IMR-90 (cell line): ENCODE measurements around the gene CYSTM1. TPM values are rescaled to one million over a fixed set of nuclear protein-coding genes. Genes with fewer than 3 reads are reported as not detected.

Experiments
- ATAC-seq: fragments of 200-7000 bp; cut with Tn5 transposase; 2 replicates; pipeline ENCODE4 v1.9.1; 2020; ENCODE audit warnings: low read depth, mild to moderate bottlenecking, moderate library complexity
- BruUV-seq: library from RNA; stranded (reverse); fragments of 400-500 nt; replicated peaks from 2 replicates; lab custom pipeline; 2021; lab: Mats Ljungman, UMichigan
- CTCF ChIA-PET: fragments of 300-600 bp; formaldehyde crosslinking; extraction: SDS; loops from one replicate; lab custom pipeline; 2021; ENCODE audit warnings: antibody characterized with exemption; lab: Yijun Ruan, JAX
- POLR2A ChIA-PET: fragments of 300-600 bp; sonication (Branson Sonifier 250); formaldehyde crosslinking; loops from one replicate; lab custom pipeline; 2022; ENCODE audit warnings: antibody characterized with exemption; ENCODE audit not compliant: unreplicated experiment; lab: Charles Lee
- DNase-seq: peaks from one replicate; pipeline ENCODE4 v3.0.0; 2013
- H2AFZ ChIP-seq: replicated peaks from 2 replicates; pipeline ENCODE3; 2013; ENCODE audit warnings: low read length, mild to moderate bottlenecking; ENCODE audit not compliant: poor library complexity
- H2AK5ac ChIP-seq: 2 replicates; pipeline ENCODE4 v1.6.1; 2013; ENCODE audit warnings: low read depth, low read length, inconsistent platforms
- H2AK9ac ChIP-seq: replicated peaks from 2 replicates; pipeline ENCODE3; 2013; ENCODE audit warnings: mild to moderate bottlenecking, low read depth, low read length, moderate library complexity; ENCODE audit not compliant: poor library complexity
- H2BK120ac ChIP-seq: 2 replicates; pipeline ENCODE4 v1.6.1; 2013; ENCODE audit warnings: low read depth, low read length, inconsistent platforms
- H2BK15ac ChIP-seq: 3 replicates; pipeline ENCODE4 v1.6.1; 2013; ENCODE audit warnings: low read depth, low read length, inconsistent platforms
- H2BK20ac ChIP-seq: 2 replicates; pipeline ENCODE4 v1.6.1; 2013; ENCODE audit warnings: low read depth, mild to moderate bottlenecking, inconsistent platforms, low read length, moderate library complexity
- H2BK5ac ChIP-seq: 2 replicates; pipeline ENCODE4 v1.6.1; 2013; ENCODE audit warnings: mild to moderate bottlenecking, low read depth, low read length, inconsistent platforms; ENCODE audit not compliant: poor library complexity, severe bottlenecking
- H3K14ac ChIP-seq: replicated peaks from 2 replicates; pipeline ENCODE4 v1.6.1; 2013; ENCODE audit warnings: low read depth, low read length, inconsistent platforms
- H3K18ac ChIP-seq: 2 replicates; pipeline ENCODE4 v1.6.1; 2013; ENCODE audit warnings: low read depth, low read length, control low read depth
- H3K23ac ChIP-seq: 2 replicates; pipeline ENCODE4 v1.6.1; 2013; ENCODE audit warnings: low read depth, low read length, inconsistent platforms
- H3K27ac ChIP-seq: 2 replicates; pipeline ENCODE4 v1.5.1; 2013; ENCODE audit warnings: mild to moderate bottlenecking, control low read depth, low read length; ENCODE audit not compliant: insufficient read depth
- H3K27me3 ChIP-seq: 2 replicates; pipeline ENCODE4 v1.6.1; 2013; ENCODE audit warnings: low read length; ENCODE audit not compliant: control insufficient read depth, insufficient read depth
- H3K36me3 ChIP-seq: 2 replicates; pipeline ENCODE4 v1.6.1; 2013; ENCODE audit warnings: low read length, mixed read lengths; ENCODE audit not compliant: control insufficient read depth, insufficient read depth
- H3K4ac ChIP-seq: 2 replicates; pipeline ENCODE4 v1.6.1; 2013; ENCODE audit warnings: low read depth, low read length, inconsistent platforms
- H3K4me1 ChIP-seq: 2 replicates; pipeline ENCODE4 v1.6.1; 2013; ENCODE audit warnings: low read length, mixed read lengths; ENCODE audit not compliant: control insufficient read depth, insufficient read depth
- H3K4me2 ChIP-seq: 2 replicates; pipeline ENCODE4 v1.6.1; 2013; ENCODE audit warnings: low read depth, mild to moderate bottlenecking, control low read depth, low read length, moderate library complexity
- H3K4me3 ChIP-seq: 2 replicates; pipeline ENCODE4 v1.5.1; 2013; ENCODE audit warnings: low read depth, mild to moderate bottlenecking, control low read depth, low read length, moderate library complexity; ENCODE audit not compliant: insufficient read depth
- H3K56ac ChIP-seq: 2 replicates; pipeline ENCODE4 v1.6.1; 2013; ENCODE audit warnings: low read length, inconsistent platforms; ENCODE audit not compliant: insufficient read depth; ENCODE audit errors: extremely low read depth
- H3K79me1 ChIP-seq, 2 experiments: 2 replicates each; pipeline ENCODE4 v1.6.1; 2013; ENCODE audit warnings: low read length in 2 of 2, inconsistent platforms in 1 of 2, low read depth in 1 of 2
- H3K9ac ChIP-seq: 2 replicates; pipeline ENCODE4 v1.6.1; 2013; ENCODE audit warnings: low read depth, low read length, control low read depth
- H3K9me1 ChIP-seq: 2 replicates; pipeline ENCODE4 v1.6.1; 2013; ENCODE audit warnings: low read length, inconsistent platforms; ENCODE audit not compliant: insufficient read depth
- H3K9me3 ChIP-seq: 2 replicates; pipeline ENCODE4 v1.6.1; 2013; ENCODE audit warnings: low read length; ENCODE audit not compliant: control insufficient read depth, insufficient read depth
- H4K20me1 ChIP-seq: 2 replicates; pipeline ENCODE4 v1.6.1; 2013; ENCODE audit warnings: low read length, inconsistent platforms; ENCODE audit not compliant: insufficient read depth
- H4K5ac ChIP-seq: 2 replicates; pipeline ENCODE4 v1.6.1; 2013; ENCODE audit warnings: mild to moderate bottlenecking, low read depth, low read length, control low read depth
- H4K8ac ChIP-seq, 2 experiments: 2 replicates each; pipeline ENCODE4 v1.6.1; 2013; ENCODE audit warnings: low read depth in 2 of 2, low read length in 2 of 2, control low read depth in 1 of 2, inconsistent platforms in 1 of 2
- H4K91ac ChIP-seq: 2 replicates; pipeline ENCODE4 v1.6.1; 2013; ENCODE audit warnings: low read depth, low read length, inconsistent platforms; ENCODE audit not compliant: insufficient read depth
- BHLHE40 ChIP-seq: fragments of 150-350 bp; IDR thresholded peaks from 2 replicates; pipeline ENCODE4 v1.6.1; 2016; ENCODE audit warnings: mild to moderate bottlenecking, low read depth, low read length
- CEBPB ChIP-seq: IDR thresholded peaks from 2 replicates; pipeline ENCODE4 v1.6.1; 2012; ENCODE audit warnings: low read depth, low read length, improper control_type of control experiment
- CHD1 ChIP-seq: IDR thresholded peaks from 2 replicates; pipeline ENCODE4 v1.6.1; 2012; ENCODE audit warnings: low read depth, low read length, improper control_type of control experiment
- ELK1 ChIP-seq: fragments of 150-350 bp; IDR thresholded peaks from 2 replicates; pipeline ENCODE4 v1.6.1; 2016; ENCODE audit warnings: low read depth, mild to moderate bottlenecking, low read length, moderate library complexity, borderline replicate concordance
- MAFK ChIP-seq: IDR thresholded peaks from 2 replicates; pipeline ENCODE4 v1.6.1; 2012; ENCODE audit warnings: low read depth, low read length, improper control_type of control experiment
- MAZ ChIP-seq: IDR thresholded peaks from 2 replicates; pipeline ENCODE4 v1.6.1; 2012; ENCODE audit warnings: low read depth, mild to moderate bottlenecking, low read length, improper control_type of control experiment, moderate library complexity, borderline replicate concordance
- RCOR1 ChIP-seq: IDR thresholded peaks from 2 replicates; pipeline ENCODE4 v1.6.1; 2012; ENCODE audit warnings: mild to moderate bottlenecking, low read length, improper control_type of control experiment; ENCODE audit not compliant: insufficient replicate concordance
- SMC3 ChIP-seq: fragments of 150-350 bp; IDR thresholded peaks from 2 replicates; pipeline ENCODE4 v1.6.1; 2016; ENCODE audit warnings: low read depth, mild to moderate bottlenecking, antibody characterized with exemption, low read length, moderate library complexity
- WGBS, 2 experiments: methylation state at CpG; one replicate each; pipeline versions ENCODE4 v1.1.5 to v1.1.7; 2013; ENCODE audit warnings: missing lambda C conversion rate in 2 of 2; ENCODE audit not compliant: insufficient read length in 1 of 2; ENCODE audit errors: extremely low coverage in 2 of 2; 5-methylcytosine and 5-hydroxymethylcytosine counted together
- dilution Hi-C: fragments of 300-500 bp; cut with HindIII; formaldehyde crosslinking; loops from one replicate; pipeline ENCODE4 v1.14.3; 2018; ENCODE audit warnings: low sequenced_read_pairs; ENCODE audit not compliant: unreplicated experiment
- in situ Hi-C: fragments of 300-500 bp; cut with MboI; formaldehyde crosslinking; loops from 3 replicates; pipeline ENCODE4 v1.14.3; 2019; ENCODE audit warnings: low sequenced_read_pairs, inconsistent platforms, mixed read lengths
- intact Hi-C: fragments of 100-400 bp; cut with micrococcal nuclease; formaldehyde crosslinking; loops from 2 replicates; pipeline ENCODE4 v1.10.0; 2022
- polyA plus RNA-seq, 3 experiments: library from polyadenylated mRNA; depleted of rRNA; stranded (reverse); fragments of >200 nt; gene quantifications; 2 replicates each; pipeline ENCODE4 v1.2.3, GENCODE V29; 2012; ENCODE audit warnings: low replicate concordance in 1 of 3
- total RNA-seq: library from RNA; depleted of rRNA; stranded (reverse); fragments of >200 nt; gene quantifications from 2 replicates; pipeline ENCODE4 v1.2.3, GENCODE V29; 2012

Gene CYSTM1
- total and polyA plus RNA-seq, 2 of the 4 experiments (the other 2 are of a cell fraction) = 7.3 to 15.0 TPM

- Histone ChIP-seq H2AK9ac (no peak overlapping the region), H3K9me3 (no peaks in the 10 kb centered on the region), H2BK120ac (no peak overlapping the region), H3K9ac (no peak overlapping the region), H3K56ac (no peak overlapping the region), H2AK5ac (no peak overlapping the region), H3K79me1 (peaks cover 46 to 68% of the 10 kb centered on the region in 2 experiments), H3K27ac (no peak overlapping the region), H3K4me1 (peaks cover 14% of the 10 kb centered on the region), H3K36me3 (no peaks in the 10 kb centered on the region), H4K5ac (no peak overlapping the region), H2BK20ac (no peak overlapping the region), H3K9me1 (peaks cover 19% of the 10 kb centered on the region), H3K23ac (no peak overlapping the region), H3K4me2 (no peak overlapping the region), H4K20me1 (peaks cover 43% of the 10 kb centered on the region), H3K27me3 (no peaks in the 10 kb centered on the region), H2BK15ac (no peak overlapping the region), H4K8ac (no peak overlapping the region), H3K18ac (no peak overlapping the region), H3K4ac (no peak overlapping the region), H4K91ac (no peak overlapping the region), H2BK5ac (no peak overlapping the region), H2AFZ (no peak overlapping the region), H3K4me3 (no peak overlapping the region), H3K14ac (no peak overlapping the region)
- ATAC-seq (no peak), DNase-seq (no peak)
- TF ChIP-seq CHD1 (no peak), RCOR1 (no peak), SMC3 (no peak), MAZ (no peak), CEBPB (no peak), ELK1 (no peak), BHLHE40 (no peak), MAFK (no peak)
- in situ Hi-C loops = no loop called here
- WGBS, 2 experiments = no CpG with 5 or more reads among the region's 1 CpG
- ChIA-PET POLR2A (no interaction called here), CTCF (no interaction called here)
- intact Hi-C loops = no loop called here
- no TSS peak for BruUV-seq
- dilution Hi-C loops = no loop called here
Observed at GRCh38 chr5:140136624-140137023, 38.4 kb upstream of the CYSTM1 start.
